ENCODE data around the gene TNFSF15. TPM values are rescaled to one million over a fixed set of nuclear protein-coding genes. Genes with fewer than 3 reads are reported as not detected.

The TNFSF15 gene
- total RNA-seq, 4 donors from 2014 or later = not detected

- in situ Hi-C loops (cut with MboI; ENCODE audit: low sequenced_read_pairs in 4 of 4) (no loop called here), intact Hi-C loops (cut with DNase I; ENCODE audit: low total_unique reads) (no loop called here)
- Histone ChIP-seq H3K4me3 (no peak overlapping the region), H3K9me3 (no peaks in the 10 kb centered on the region), H3K4me1 (no peaks in the 10 kb centered on the region), H3K27me3 (no peaks in the 10 kb centered on the region), H3K36me3 (no peaks in the 10 kb centered on the region), H3K27ac (no peak overlapping the region)
- ATAC-seq (no peak), DNase-seq (no peak)
- TF ChIP-seq CTCF (IDR thresholded peaks at IDR 0.05 in 4 of 5, conservative IDR thresholded peaks at IDR 0.05 in 1 of 5) = no peak
- TF ChIP-seq POLR2A (IDR thresholded peaks at IDR 0.05) = no peak
Observed at GRCh38 chr9:114776683-114777399, 29.0 kb downstream of the TNFSF15 start.

GRCh38 chr9:114775981-114776380, 29.9 kb downstream of the TNFSF15 start:
- Histone ChIP-seq H3K9me3 (no peaks in the 10 kb centered on the region), H3K4me3 (no peak overlapping the region), H3K36me3 (no peaks in the 10 kb centered on the region), H3K27ac (no peak overlapping the region), H3K4me1 (no peaks in the 10 kb centered on the region), H3K27me3 (no peaks in the 10 kb centered on the region)
- TF ChIP-seq CTCF (IDR thresholded peaks at IDR 0.05 in 4 of 5, conservative IDR thresholded peaks at IDR 0.05 in 1 of 5) (no peak), POLR2A (IDR thresholded peaks at IDR 0.05) (no peak)
- in situ Hi-C loops (cut with MboI; ENCODE audit: low sequenced_read_pairs in 4 of 4) (no loop called here), intact Hi-C loops (cut with DNase I; ENCODE audit: low total_unique reads) (no loop called here)
- no peak for DNase-seq
- ATAC-seq = no peak

- in situ Hi-C loops (cut with MboI; ENCODE audit: low sequenced_read_pairs in 4 of 4) = no loop called here
Observed at GRCh38 chr9:114775121-114775520, 30.7 kb downstream of the TNFSF15 start.

GRCh38 chr9:114774524-114774923, 31.3 kb downstream of the TNFSF15 start:
- Histone ChIP-seq H3K27me3 (no peaks in the 10 kb centered on the region), H3K4me1 (no peaks in the 10 kb centered on the region), H3K9me3 (no peaks in the 10 kb centered on the region), H3K27ac (no peak overlapping the region), H3K36me3 (no peaks in the 10 kb centered on the region), H3K4me3 (no peak overlapping the region)
- in situ Hi-C loops (cut with MboI; ENCODE audit: low sequenced_read_pairs in 4 of 4) = no loop called here
- intact Hi-C loops (cut with DNase I; ENCODE audit: low total_unique reads) = no loop called here
- no peak for TF ChIP-seq POLR2A (IDR thresholded peaks at IDR 0.05)
- TF ChIP-seq CTCF (IDR thresholded peaks at IDR 0.05 in 4 of 5, conservative IDR thresholded peaks at IDR 0.05 in 1 of 5) = no peak
- DNase-seq (no peak), ATAC-seq (no peak)

More at GRCh38 chr9:114775121-114775520, 30.7 kb downstream of the TNFSF15 start:
- TF ChIP-seq CTCF (IDR thresholded peaks at IDR 0.05 in 4 of 5, conservative IDR thresholded peaks at IDR 0.05 in 1 of 5) = no peak
- no peak for TF ChIP-seq POLR2A (IDR thresholded peaks at IDR 0.05)
- no peak overlapping the region for H3K27ac ChIP-seq
- H3K4me3 ChIP-seq = no peak overlapping the region
- H3K9me3 ChIP-seq = no peaks in the 10 kb centered on the region
- no peaks in the 10 kb centered on the region for H3K36me3 ChIP-seq
- DNase-seq (no peak), ATAC-seq (no peak)
- H3K4me1 ChIP-seq = no peaks in the 10 kb centered on the region
- intact Hi-C loops (cut with DNase I; ENCODE audit: low total_unique reads) = no loop called here
- no peaks in the 10 kb centered on the region for H3K27me3 ChIP-seq

- H3K4me3 ChIP-seq = no peak overlapping the region
- H3K27me3 ChIP-seq = no peaks in the 10 kb centered on the region
- DNase-seq (no peak), ATAC-seq (no peak)
- no peak for TF ChIP-seq POLR2A (IDR thresholded peaks at IDR 0.05)
- intact Hi-C loops (cut with DNase I; ENCODE audit: low total_unique reads) = no loop called here
- H3K9me3 ChIP-seq = no peaks in the 10 kb centered on the region
- in situ Hi-C loops (cut with MboI; ENCODE audit: low sequenced_read_pairs in 4 of 4) = no loop called here
- H3K36me3 ChIP-seq = no peaks in the 10 kb centered on the region
- H3K4me1 ChIP-seq = no peaks in the 10 kb centered on the region
- H3K27ac ChIP-seq = no peak overlapping the region
Observed at GRCh38 chr9:114771889-114772288, 34.0 kb downstream of the TNFSF15 start.
